OCI-LY1 (cell line): ENCODE data around the gene TBL1X.

Experiments
- EZH2 ChIP-seq: fragments of 200-600 bp; sonication (generic), shearing (Covaris generic); IDR thresholded peaks from 2 replicates; pipeline ENCODE4 v1.8.0; 2017; ENCODE audit warnings: borderline replicate concordance, mixed run types, mild to moderate bottlenecking, antibody characterized with exemption, low read length, moderate library complexity, mixed read lengths
- TF ChIP-seq, protein P1 (sequence below): fragments of 200-600 bp; sonication (generic), shearing (Covaris generic); IDR thresholded peaks from 2 replicates; pipeline ENCODE4 v1.5.1; 2017; ENCODE audit warnings: mild to moderate bottlenecking, antibody characterized with exemption, low read length, moderate library complexity, mixed read lengths

DNA sequence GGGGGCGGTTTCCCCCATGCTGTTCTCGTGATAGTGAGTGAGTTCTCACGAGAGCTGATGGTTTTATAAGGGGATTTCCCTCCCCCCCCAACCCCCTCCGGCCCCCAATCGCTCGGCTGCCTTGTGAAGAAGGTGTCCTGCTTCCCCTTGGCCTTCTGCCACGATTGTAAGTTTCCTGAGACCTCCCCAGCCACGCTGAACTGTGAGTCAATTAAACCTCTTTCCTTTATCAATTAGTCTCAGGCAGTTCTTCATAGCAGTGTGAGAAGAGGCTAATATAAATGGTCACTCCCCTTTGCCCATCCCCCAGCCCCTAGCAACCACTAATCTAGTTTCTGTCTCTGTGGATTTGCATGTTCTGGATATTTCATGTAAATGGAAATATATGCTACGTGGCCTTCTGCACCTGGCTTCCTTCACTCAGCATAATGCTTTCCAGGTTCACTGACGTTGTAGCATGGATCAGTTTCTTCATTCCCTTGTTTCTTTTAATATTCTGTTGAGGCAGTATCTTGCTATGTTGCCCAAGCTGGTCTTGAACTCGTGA is 284.4 kb downstream of the TBL1X start:
- TF ChIP-seq, protein P1, sequence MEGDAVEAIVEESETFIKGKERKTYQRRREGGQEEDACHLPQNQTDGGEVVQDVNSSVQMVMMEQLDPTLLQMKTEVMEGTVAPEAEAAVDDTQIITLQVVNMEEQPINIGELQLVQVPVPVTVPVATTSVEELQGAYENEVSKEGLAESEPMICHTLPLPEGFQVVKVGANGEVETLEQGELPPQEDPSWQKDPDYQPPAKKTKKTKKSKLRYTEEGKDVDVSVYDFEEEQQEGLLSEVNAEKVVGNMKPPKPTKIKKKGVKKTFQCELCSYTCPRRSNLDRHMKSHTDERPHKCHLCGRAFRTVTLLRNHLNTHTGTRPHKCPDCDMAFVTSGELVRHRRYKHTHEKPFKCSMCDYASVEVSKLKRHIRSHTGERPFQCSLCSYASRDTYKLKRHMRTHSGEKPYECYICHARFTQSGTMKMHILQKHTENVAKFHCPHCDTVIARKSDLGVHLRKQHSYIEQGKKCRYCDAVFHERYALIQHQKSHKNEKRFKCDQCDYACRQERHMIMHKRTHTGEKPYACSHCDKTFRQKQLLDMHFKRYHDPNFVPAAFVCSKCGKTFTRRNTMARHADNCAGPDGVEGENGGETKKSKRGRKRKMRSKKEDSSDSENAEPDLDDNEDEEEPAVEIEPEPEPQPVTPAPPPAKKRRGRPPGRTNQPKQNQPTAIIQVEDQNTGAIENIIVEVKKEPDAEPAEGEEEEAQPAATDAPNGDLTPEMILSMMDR, result no peak
- TF ChIP-seq EZH2, result no peak
